GM12878 (cell line): ENCODE results near the gene C1orf53. TPM values are rescaled to one million over a fixed set of nuclear protein-coding genes. Genes with fewer than 3 reads are reported as not detected.

Experiments used
- ATAC-seq: fragments of 200-7000 bp; cut with Tn5 transposase; 3 replicates; pipeline ENCODE4 v1.9.1; 2020; ENCODE audit warnings: mild to moderate bottlenecking, moderate library complexity
- BruUV-seq: library from RNA; stranded (reverse); fragments of 400-500 nt; replicated peaks from 2 replicates; lab custom pipeline; 2021; lab: Mats Ljungman, UMichigan
- CTCF ChIA-PET: fragments of 300-600 bp; sonication (Branson Sonifier 250); formaldehyde crosslinking; extraction: SDS; loops from one replicate; lab custom pipeline; 2021; ENCODE audit warnings: inconsistent platforms; lab: Yijun Ruan, JAX
- POLR2A ChIA-PET: fragments of 350-600 bp; formaldehyde crosslinking; extraction: SDS; loops from one replicate; lab custom pipeline; 2021; ENCODE audit warnings: inconsistent platforms; lab: Charles Lee
- RAD21 ChIA-PET: fragments of 300-600 bp; sonication (Branson Sonifier 250); formaldehyde crosslinking; loops from one replicate; lab custom pipeline; 2023; ENCODE audit warnings: antibody characterized with exemption; ENCODE audit not compliant: unreplicated experiment; lab: Charles Lee
- SMC1A ChIA-PET: fragments of 300-600 bp; sonication (Branson Sonifier 250); formaldehyde crosslinking; loops from one replicate; lab custom pipeline; 2023; ENCODE audit not compliant: unreplicated experiment, uncharacterized antibody; lab: Charles Lee
- DNase-seq: peaks from one replicate; pipeline ENCODE4 v3.0.0-alpha.2; 2011; ENCODE audit warnings: low read depth, low spot score
- FAIRE-seq: peaks from 3 replicates; lab custom pipeline; 2011; peaks lifted over from hg19 to GRCh38; lab: Jason Lieb, UNC
- H2AFZ ChIP-seq: 2 replicates; pipeline ENCODE4 v1.6.0; 2011; ENCODE audit warnings: low read depth, low read length, control low read depth; ENCODE audit not compliant: control insufficient read depth
- H3K27ac ChIP-seq: 2 replicates; pipeline ENCODE4 v1.5.1; 2011; ENCODE audit warnings: control low read depth; ENCODE audit not compliant: control insufficient read depth, insufficient read depth
- H3K27me3 ChIP-seq, 2 experiments: replicated peaks in 1 of 2; 2 replicates each; pipeline versions ENCODE4 v1.6.0 to v1.6.1; 2011; ENCODE audit warnings: low read length in 1 of 2; ENCODE audit not compliant: control insufficient read depth in 2 of 2, insufficient read depth in 2 of 2
- H3K36me3 ChIP-seq, 2 experiments: 2 replicates each; pipeline ENCODE4 v1.5.1; 2011; ENCODE audit warnings: low read length in 1 of 2; ENCODE audit not compliant: control insufficient read depth in 2 of 2, insufficient read depth in 2 of 2
- H3K4me1 ChIP-seq: 2 replicates; pipeline ENCODE4 v1.6.1; 2011; ENCODE audit warnings: mild to moderate bottlenecking, low read length, moderate library complexity, mixed read lengths; ENCODE audit not compliant: control insufficient read depth, insufficient read depth
- H3K4me2 ChIP-seq: 2 replicates; pipeline ENCODE4 v1.6.0; 2011; ENCODE audit warnings: control low read depth; ENCODE audit not compliant: control insufficient read depth, insufficient read depth
- H3K4me3 ChIP-seq: fragments of 200-600 bp; sonication (generic); 2 replicates; pipeline ENCODE4 v1.5.1; 2016
- H3K79me2 ChIP-seq: 2 replicates; pipeline ENCODE4 v1.6.0; 2011; ENCODE audit warnings: low read length; ENCODE audit not compliant: control insufficient read depth, insufficient read depth
- H3K9ac ChIP-seq: 2 replicates; pipeline ENCODE4 v1.8.0; 2011; ENCODE audit warnings: low read length, control low read depth, mixed read lengths; ENCODE audit not compliant: control insufficient read depth, insufficient read depth
- H3K9me3 ChIP-seq: replicated peaks from 3 replicates; pipeline ENCODE4 v1.5.1; 2011; ENCODE audit warnings: mild to moderate bottlenecking, low read length; ENCODE audit not compliant: control insufficient read depth, insufficient read depth
- H4K20me1 ChIP-seq: 2 replicates; pipeline ENCODE4 v1.6.0; 2011; ENCODE audit not compliant: control insufficient read depth, insufficient read depth
- CHD1 ChIP-seq: IDR thresholded peaks from 2 replicates; pipeline ENCODE4 v1.6.1; 2012; ENCODE audit warnings: low read depth, low read length, improper control_type of control experiment
- MEF2B ChIP-seq: fragments of 450-650 bp; IDR thresholded peaks from 2 replicates; pipeline ENCODE4 v1.6.1; 2018; ENCODE audit warnings: mild to moderate bottlenecking, moderate library complexity; ENCODE audit not compliant: partially characterized antibody, poor library complexity, severe bottlenecking
- NFXL1 ChIP-seq: fragments of 450-650 bp; IDR thresholded peaks from 2 replicates; pipeline ENCODE4 v1.6.1; 2017; ENCODE audit warnings: antibody characterized with exemption, mild to moderate bottlenecking, borderline replicate concordance
- NRF1 ChIP-seq: conservative IDR thresholded peaks from 2 replicates; pipeline ENCODE4 v1.6.1; 2011; ENCODE audit warnings: mild to moderate bottlenecking, low read depth, low read length, improper control_type of control experiment
- POU2F2 ChIP-seq: IDR thresholded peaks from 3 replicates; pipeline ENCODE4 v1.6.1; 2011; ENCODE audit warnings: low read depth, mild to moderate bottlenecking, low read length, borderline replicate concordance
- SREBF2 ChIP-seq: IDR thresholded peaks from 2 replicates; pipeline ENCODE4 v1.6.1; 2012; ENCODE audit warnings: mild to moderate bottlenecking, low read length
- SUPT20H ChIP-seq: IDR thresholded peaks from 2 replicates; pipeline ENCODE4 v1.6.1; 2011; ENCODE audit warnings: low read depth, mild to moderate bottlenecking, low read length, moderate library complexity, borderline replicate concordance; ENCODE audit not compliant: control insufficient read depth
- WRNIP1 ChIP-seq: IDR thresholded peaks from 2 replicates; pipeline ENCODE4 v1.6.1; 2011; ENCODE audit warnings: low read depth, low read length, improper control_type of control experiment, borderline replicate concordance
- YY1 ChIP-seq: IDR thresholded peaks from 2 replicates; pipeline ENCODE4 v1.6.1; 2011; ENCODE audit warnings: low read depth, mild to moderate bottlenecking, low read length
- WGBS: methylation state at CpG from one replicate; pipeline ENCODE4 v1.1.6; 2016; ENCODE audit warnings: low lambda C conversion rate; ENCODE audit not compliant: insufficient replicate concordance, insufficient coverage; ENCODE audit errors: missing lambda C conversion rate; 5-methylcytosine and 5-hydroxymethylcytosine counted together
- in situ Hi-C: fragments of 300-500 bp; cut with MboI; formaldehyde crosslinking; loops from 9 replicates; pipeline ENCODE4 v1.14.3; 2018; ENCODE audit warnings: mixed read lengths
- intact Hi-C: fragments of 100-400 bp; cut with micrococcal nuclease; formaldehyde crosslinking; loops from one replicate; pipeline ENCODE4 v1.14.2; 2022; ENCODE audit not compliant: unreplicated experiment
- polyA plus RNA-seq, 11 experiments: library from polyadenylated mRNA; depleted of rRNA in 4 of 11; unstranded in 6 of 11; stranded (reverse) in 5 of 11; fragments of >200 nt; fragmentation: Nextera tagmentation in 4 of 11; fragmentation: Illumina TruSeq in 1 of 11; extraction: Ambion mirVana in 4 of 11; extraction: Trizol in 1 of 11; gene quantifications; 1 replicate in 1 of 11; 2 replicates in 10 of 11; pipeline versions ENCODE4 v1.2.1 to v1.2.3, GENCODE V29; 2011 to 2016; ENCODE audit warnings: inconsistent platforms in 2 of 11, missing spikeins in 2 of 11, low read depth in 1 of 11
- total RNA-seq, 4 experiments: library from RNA; depleted of rRNA in 3 of 4; stranded (reverse); fragments of >200 nt in 3 of 4; fragmentation: Illumina TruSeq in 1 of 4; extraction: Trizol in 1 of 4; gene quantifications; 2 replicates each; pipeline versions ENCODE4 v1.2.1 to v1.2.3, GENCODE V29; 2013 to 2021
- TF ChIP-seq, protein P1 (sequence below): IDR thresholded peaks from 2 replicates; pipeline ENCODE4 v1.6.1; 2011; ENCODE audit warnings: low read depth, mild to moderate bottlenecking, low read length, moderate library complexity, borderline replicate concordance; ENCODE audit errors: extremely low read depth
- TF ChIP-seq, protein P2 (sequence below): fragments of 450-650 bp; IDR thresholded peaks from 2 replicates; pipeline ENCODE4 v1.6.1; 2016; ENCODE audit warnings: mild to moderate bottlenecking

Gene C1orf53
- total and polyA plus RNA-seq, 10 of the 15 experiments (the other 5 are each of a cell fraction or from before 2014, with no cell fraction given): 0.31 to 5.4 (median 0.59) TPM

DNA sequence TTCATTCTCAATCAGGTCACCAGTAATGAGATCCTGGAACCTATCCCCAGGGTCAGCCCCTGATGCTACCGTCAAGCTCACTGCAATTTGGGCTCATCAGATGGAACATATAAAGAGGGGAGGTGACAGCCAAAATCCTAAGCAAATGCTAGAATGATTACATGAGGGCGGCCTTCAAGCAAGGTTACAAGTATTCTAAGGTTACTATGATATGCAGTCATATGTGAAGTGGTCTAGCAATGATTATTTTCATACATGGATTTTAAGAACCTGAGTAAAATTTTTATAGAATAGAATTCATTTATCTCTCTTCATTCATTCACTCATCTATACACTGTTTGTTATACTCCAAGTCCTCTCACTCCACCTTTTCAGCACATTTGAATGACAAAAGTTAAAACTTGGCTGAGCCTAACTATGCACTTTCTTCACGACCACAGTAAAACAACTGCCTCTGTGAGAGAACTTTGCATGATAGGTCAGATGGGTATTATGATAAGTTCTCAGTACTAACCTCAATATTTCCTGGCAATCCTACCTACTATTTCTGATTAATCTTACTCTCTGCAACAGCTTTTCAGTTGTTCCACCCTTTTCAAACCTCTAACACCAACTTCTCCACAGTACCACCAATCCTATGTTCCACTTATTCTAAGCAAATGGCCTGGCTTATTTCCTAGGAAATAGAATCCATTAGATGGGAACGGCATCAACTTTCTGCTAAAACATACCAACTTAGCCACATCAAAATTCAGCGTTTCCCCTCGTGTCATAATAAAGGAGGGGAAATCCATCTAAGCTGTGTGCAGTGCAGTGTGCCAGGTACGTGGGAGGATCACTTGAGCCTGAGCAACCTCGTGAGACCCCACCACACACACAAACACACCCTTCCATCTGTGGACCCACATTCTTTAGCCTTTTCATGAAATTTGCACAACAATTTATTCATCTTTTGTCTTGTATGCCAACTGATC, 46.8 kb downstream of the C1orf53 start:
- Histone ChIP-seq H2AFZ (no peak overlapping the region), H4K20me1 (no peaks in the 10 kb centered on the region), H3K9ac (no peak overlapping the region), H3K4me3 (no peak overlapping the region), H3K79me2 (no peaks in the 10 kb centered on the region), H3K27me3 (no peaks in the 10 kb centered on the region), H3K36me3 (no peaks in the 10 kb centered on the region), H3K9me3 (no peaks in the 10 kb centered on the region), H3K4me1 (no peaks in the 10 kb centered on the region), H3K27ac (no peak overlapping the region), H3K4me2 (no peak overlapping the region)
- DNase-seq: no peak
- WGBS: 19% methylated on average over 8 of the region's 8 CpGs
- SMC1A ChIA-PET: no interaction called here
- BruUV-seq: no TSS peak
- RAD21 ChIA-PET: no interaction called here
- ATAC-seq: no peak
- intact Hi-C loops: no loop called here
- POLR2A ChIA-PET: no interaction called here
- no peak for FAIRE-seq
- CTCF ChIA-PET: no interaction called here
- in situ Hi-C loops: no loop called here
- TF ChIP-seq WRNIP1: no peak
- TF ChIP-seq MEF2B: no peak
- no peak for TF ChIP-seq NRF1
- TF ChIP-seq SUPT20H: no peak
- TF ChIP-seq NFXL1: no peak
- TF ChIP-seq, protein P1, sequence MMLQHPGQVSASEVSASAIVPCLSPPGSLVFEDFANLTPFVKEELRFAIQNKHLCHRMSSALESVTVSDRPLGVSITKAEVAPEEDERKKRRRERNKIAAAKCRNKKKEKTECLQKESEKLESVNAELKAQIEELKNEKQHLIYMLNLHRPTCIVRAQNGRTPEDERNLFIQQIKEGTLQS: no peak
- no peak for TF ChIP-seq YY1
- TF ChIP-seq, protein P2, sequence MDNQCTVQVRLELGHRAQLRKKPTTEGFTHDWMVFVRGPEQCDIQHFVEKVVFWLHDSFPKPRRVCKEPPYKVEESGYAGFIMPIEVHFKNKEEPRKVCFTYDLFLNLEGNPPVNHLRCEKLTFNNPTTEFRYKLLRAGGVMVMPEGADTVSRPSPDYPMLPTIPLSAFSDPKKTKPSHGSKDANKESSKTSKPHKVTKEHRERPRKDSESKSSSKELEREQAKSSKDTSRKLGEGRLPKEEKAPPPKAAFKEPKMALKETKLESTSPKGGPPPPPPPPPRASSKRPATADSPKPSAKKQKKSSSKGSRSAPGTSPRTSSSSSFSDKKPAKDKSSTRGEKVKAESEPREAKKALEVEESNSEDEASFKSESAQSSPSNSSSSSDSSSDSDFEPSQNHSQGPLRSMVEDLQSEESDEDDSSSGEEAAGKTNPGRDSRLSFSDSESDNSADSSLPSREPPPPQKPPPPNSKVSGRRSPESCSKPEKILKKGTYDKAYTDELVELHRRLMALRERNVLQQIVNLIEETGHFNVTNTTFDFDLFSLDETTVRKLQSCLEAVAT: no peak
- no peak for TF ChIP-seq SREBF2
- TF ChIP-seq CHD1: no peak
- TF ChIP-seq POU2F2: no peak
